Stimulated activated CD8-positive, alpha-beta memory T cell treated with anti-CD3 and anti-CD28 coated beads, Interleukin-4, amount 100 ng/mL, for 1 hour (primary cell): ENCODE measurements around the gene DNAJB1.

ENCODE experiments used
- DNase-seq, 2 donors: peaks; one replicate each; pipeline ENCODE4 v3.0.0-alpha.2; 2020; ENCODE audit warnings: low read depth in 2 of 2, low spot score in 1 of 2

The DNAJB1 gene

DNA sequence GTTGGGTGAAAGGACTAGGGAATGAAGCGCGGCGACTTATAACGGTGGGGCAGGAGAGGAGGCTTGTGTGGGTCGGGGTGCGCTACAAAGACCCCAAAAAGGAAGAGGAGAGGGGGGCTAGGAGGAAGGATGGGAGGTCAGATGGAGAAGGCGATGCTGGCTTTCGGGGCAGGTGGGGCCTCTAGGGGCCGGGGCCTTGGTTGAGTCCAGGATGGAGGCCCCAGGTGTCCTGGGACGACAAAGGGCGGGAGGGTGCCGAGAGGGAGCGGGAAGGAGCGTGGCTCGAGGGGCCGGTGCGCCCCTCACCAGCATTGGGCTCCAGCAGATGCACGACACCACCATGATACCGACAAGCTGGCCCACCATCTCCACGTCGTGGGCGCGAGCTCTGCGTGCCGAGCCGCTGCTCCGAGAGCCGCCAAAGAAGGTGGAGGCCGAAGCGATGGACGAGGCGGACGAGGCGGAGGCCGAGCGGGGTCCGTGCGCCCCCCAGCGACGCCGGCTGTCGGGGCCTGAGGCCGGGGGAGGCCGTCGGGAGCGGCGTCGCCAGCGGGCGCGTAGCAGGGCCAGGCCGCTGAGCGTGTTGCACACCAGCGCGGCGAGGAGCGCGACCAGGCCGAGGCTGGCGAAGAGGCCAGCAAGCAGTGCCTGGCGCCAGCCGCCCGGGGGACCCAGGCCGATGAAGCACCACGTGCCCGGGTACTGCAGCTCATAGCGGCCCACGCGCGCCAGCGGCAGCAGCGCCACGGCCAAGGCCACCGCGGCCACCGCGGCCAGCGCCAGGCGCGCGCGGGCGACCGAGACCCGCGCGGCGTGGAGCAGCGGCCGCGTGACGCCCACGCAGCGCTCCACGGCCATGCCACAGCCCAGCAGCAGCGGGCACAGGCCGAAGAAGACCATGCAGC is 44.9 kb downstream of the DNAJB1 start:
- no peak for DNase-seq

DNA sequence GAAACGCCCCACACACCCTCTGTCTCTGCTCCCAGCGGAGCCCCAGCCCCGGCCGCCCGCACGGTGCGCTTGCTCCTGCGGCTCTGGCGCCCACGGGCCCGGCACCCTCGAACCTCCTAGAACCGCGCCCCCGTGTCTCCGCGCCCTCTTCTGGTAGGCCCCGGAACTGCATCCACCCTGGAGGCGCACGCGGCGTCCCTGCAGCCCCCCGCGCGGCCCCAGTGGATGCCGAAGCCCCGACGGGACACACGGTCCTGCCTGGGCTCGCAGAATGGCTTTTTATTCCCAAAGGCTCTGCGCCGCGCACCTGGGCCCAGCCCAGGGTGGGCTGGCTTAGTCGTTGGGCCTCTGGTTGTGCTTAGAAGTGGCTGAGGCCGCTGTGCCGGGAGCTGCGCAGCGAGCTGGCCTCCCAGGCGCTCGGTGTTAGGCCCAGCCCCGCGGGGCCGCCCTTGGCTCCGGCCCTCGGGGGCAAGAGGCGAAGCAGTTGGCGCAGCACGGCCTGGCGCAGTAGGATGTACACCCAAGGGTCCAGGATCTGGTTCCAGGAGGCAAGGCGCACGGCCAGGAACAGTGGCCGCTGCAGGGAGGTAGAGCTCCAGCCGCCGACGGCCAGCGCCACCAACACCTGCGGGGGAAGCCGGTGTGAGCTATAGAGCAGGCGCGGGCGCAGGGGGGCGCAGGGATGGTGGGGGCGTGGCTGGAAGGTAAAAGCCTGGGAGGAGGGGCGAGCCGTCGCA is 45.8 kb downstream of the DNAJB1 start:
- DNase-seq = peak; percentile 70 to 91

DNA sequence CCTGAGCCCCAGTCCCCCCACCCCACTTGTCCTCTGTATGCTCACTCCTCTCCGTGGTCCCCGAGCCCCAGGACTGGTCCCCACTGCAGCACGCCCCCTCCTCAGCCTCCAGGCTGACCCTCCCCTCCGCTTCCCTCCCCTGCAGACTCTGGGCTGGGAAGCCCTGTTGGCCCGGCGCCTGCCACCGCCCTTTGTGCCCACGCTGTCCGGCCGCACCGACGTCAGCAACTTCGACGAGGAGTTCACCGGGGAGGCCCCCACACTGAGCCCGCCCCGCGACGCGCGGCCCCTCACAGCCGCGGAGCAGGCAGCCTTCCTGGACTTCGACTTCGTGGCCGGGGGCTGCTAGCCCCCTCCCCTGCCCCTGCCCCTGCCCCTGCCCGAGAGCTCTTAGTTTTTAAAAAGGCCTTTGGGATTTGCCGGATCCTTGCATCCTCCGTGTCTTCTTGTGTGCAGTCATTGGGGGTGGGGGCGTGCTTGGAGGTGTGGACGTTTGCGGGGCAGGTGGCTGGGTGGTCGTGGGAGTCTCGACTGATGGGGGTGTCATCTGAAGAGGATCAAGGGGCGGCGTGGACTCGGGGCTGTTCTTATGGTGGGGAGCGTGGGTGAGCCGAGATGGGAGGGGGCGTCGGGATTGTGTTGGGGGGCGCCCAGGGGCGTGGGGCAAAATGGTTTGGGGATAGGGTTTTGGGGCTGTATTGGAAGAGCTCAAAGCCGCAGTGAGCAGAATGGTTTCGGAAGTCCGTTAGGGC is 46.6 kb downstream of the DNAJB1 start:
- DNase-seq = no peak

DNA sequence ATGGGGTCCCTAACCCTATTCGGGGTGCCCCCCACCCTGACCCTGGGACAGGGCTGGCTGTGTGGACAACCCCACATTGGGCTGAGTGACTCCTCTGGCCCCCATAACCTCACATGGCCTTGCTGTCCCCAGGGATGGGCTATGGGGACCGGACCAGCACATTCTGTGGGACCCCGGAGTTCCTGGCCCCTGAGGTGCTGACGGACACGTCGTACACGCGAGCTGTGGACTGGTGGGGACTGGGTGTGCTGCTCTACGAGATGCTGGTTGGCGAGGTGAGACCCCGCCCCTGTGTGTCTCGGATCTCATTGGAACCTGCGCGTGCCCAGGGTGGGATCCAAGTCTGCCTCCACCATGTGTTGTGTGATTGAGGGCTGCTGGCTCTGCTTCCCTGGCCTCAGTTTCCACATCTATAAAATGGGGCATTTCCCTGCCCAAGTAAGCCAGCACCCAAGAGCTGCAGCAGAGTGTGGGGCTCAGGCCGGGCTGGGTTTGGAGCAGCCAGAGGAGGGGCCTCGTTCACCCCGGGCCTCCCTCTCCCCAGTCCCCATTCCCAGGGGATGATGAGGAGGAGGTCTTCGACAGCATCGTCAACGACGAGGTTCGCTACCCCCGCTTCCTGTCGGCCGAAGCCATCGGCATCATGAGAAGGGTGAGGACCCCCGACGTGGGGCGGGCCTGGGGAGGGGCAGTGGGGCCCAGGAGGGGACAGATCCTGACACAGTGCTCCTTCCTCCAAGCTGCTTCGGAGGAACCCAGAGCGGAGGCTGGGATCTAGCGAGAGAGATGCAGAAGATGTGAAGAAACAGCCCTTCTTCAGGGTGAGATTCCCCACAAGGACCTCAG is 47.9 kb downstream of the DNAJB1 start:
- no peak for DNase-seq

DNA sequence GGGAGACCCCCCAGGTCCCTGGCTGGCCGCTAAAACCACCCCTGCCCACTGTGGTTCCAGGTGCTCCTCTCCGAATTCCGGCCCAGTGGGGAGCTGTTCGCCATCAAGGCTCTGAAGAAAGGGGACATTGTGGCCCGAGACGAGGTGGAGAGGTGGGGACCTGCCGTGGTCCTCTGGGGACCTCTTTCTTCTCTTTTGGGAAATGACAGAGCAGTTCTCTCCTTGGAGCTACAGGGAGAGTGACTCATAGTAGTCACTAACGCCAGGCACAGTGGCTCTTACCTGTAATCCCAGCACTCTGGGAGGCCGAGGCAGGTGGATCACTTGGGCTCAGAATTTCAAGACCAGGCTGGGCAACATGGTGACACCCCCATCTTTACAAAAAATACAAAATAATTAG is 50.4 kb downstream of the DNAJB1 start:
- DNase-seq = no peak

DNA sequence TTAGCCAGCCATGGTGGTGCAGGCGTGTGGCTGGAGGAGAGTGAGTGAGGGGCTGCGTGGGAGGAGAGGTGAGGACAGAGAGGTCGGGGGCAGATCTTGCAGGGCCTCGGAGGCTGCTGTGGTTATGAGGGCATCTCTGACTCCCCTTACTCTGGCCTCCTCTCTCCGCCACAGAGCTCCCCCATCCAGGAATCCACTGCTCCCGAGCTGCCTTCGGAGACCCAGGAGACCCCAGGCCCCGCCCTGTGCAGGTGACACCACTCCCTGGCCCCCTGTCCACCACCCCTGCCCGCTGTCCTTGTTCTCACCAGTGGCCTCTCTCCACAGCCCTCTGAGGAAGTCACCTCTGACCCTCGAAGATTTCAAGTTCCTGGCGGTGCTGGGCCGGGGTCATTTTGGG is 50.8 kb downstream of the DNAJB1 start:
- DNase-seq = no peak
